ENCODE measurements around the gene MBP.
A peak's percentile ranks its signal among the peaks of the same experiment; 100 is the strongest.

DNA sequence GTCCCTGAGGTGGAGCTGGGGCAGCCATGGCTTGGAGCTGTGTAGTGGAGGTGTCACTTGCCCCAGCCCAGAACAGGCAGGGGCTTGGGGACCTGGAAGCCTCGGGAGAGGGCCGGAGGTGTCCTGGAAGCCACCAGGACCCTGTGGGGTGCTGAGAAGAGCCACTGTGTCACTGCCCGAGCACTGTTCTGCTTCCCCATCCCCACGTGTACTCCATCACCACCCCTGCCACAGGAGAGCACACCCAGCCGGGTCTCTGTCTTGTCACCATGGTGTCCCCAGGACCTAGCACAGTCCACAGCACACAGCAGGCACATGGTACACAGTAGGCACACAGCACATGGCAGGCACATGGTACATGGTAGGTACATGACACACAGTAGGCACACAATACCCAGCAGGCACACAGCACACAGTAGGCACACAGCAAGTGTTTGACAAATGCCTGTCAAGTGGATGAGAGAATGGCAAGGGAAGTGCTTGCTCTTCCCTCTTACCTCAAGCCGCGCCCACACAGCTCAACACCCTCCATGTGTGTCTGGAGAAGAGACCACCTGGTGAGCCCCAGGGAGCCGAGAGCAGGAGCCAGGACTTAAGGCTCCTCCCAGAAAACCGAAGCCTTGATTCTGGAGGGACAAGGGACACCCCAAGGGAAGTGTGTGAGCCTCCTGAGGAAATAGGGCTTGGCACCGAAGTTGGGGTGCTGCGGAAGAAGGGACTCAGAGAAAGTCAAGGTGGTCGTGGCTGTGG lies 13.3 kb downstream of the MBP start:
- TF ChIP-seq, protein P1, sequence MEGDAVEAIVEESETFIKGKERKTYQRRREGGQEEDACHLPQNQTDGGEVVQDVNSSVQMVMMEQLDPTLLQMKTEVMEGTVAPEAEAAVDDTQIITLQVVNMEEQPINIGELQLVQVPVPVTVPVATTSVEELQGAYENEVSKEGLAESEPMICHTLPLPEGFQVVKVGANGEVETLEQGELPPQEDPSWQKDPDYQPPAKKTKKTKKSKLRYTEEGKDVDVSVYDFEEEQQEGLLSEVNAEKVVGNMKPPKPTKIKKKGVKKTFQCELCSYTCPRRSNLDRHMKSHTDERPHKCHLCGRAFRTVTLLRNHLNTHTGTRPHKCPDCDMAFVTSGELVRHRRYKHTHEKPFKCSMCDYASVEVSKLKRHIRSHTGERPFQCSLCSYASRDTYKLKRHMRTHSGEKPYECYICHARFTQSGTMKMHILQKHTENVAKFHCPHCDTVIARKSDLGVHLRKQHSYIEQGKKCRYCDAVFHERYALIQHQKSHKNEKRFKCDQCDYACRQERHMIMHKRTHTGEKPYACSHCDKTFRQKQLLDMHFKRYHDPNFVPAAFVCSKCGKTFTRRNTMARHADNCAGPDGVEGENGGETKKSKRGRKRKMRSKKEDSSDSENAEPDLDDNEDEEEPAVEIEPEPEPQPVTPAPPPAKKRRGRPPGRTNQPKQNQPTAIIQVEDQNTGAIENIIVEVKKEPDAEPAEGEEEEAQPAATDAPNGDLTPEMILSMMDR (IDR thresholded peaks at IDR 0.05 in 8 of 11, conservative IDR thresholded peaks at IDR 0.05 in 3 of 11), result no peak
- TF ChIP-seq POLR2AphosphoS5 (IDR thresholded peaks at IDR 0.05), result peak in 1 of 3 donors; percentile 38

Data from spleen (tissue), 7 donors.